ENCODE results near the gene LIMCH1.

DNA sequence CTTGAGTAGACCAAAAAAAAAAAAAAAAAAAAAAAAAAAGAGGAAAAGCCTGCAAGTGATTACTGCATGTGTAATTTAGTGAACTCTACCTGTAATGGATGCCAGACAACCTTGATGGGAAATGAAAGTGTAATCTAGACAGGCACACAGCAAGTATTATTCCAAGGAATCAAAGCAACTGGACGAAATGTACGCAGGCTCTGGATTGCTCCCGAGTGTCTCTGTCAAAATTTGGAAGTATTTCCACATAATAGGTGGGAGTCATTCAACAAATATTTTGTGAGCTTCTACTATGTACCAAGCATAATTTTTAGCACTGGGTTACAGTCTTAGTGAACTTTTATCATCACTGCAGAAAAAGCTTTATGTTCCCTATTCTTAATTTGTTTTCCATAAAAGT, 64.2 kb downstream of the LIMCH1 start:
- TF ChIP-seq, protein P1, sequence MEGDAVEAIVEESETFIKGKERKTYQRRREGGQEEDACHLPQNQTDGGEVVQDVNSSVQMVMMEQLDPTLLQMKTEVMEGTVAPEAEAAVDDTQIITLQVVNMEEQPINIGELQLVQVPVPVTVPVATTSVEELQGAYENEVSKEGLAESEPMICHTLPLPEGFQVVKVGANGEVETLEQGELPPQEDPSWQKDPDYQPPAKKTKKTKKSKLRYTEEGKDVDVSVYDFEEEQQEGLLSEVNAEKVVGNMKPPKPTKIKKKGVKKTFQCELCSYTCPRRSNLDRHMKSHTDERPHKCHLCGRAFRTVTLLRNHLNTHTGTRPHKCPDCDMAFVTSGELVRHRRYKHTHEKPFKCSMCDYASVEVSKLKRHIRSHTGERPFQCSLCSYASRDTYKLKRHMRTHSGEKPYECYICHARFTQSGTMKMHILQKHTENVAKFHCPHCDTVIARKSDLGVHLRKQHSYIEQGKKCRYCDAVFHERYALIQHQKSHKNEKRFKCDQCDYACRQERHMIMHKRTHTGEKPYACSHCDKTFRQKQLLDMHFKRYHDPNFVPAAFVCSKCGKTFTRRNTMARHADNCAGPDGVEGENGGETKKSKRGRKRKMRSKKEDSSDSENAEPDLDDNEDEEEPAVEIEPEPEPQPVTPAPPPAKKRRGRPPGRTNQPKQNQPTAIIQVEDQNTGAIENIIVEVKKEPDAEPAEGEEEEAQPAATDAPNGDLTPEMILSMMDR (IDR thresholded peaks at IDR 0.05; ENCODE audit: poor library complexity), result no peak
- no peak for TF ChIP-seq EZH2phosphoT487 (IDR thresholded peaks at IDR 0.05; ENCODE audit: low read depth, severe bottlenecking, unreplicated experiment)
- TF ChIP-seq EZH2 (IDR thresholded peaks at IDR 0.05; ENCODE audit: borderline replicate concordance), result no peak

All from hepatocyte (in vitro differentiated cells).